Aorta (tissue), 5 donors: ENCODE data around the gene SPAG16. TPM values are rescaled to one million over a fixed set of nuclear protein-coding genes. Genes with fewer than 3 reads are reported as not detected.

Experiments used
- ATAC-seq: fragments of 200-7000 bp; cut with Tn5 transposase; one replicate; pipeline ENCODE4 v1.9.1; 2022; ENCODE audit warnings: moderate library complexity; ENCODE audit not compliant: low FRiP score
- DNase-seq, 2 donors: peaks; one replicate each; pipeline ENCODE4 v3.0.0-alpha.2; 2020
- H3K27ac ChIP-seq, 2 donors: one replicate each; pipeline ENCODE4 v1.5.1; 2013; ENCODE audit warnings: low read length in 2 of 2, mild to moderate bottlenecking in 2 of 2, moderate library complexity in 2 of 2, control low read depth in 1 of 2, inconsistent platforms in 1 of 2, low read depth in 1 of 2
- H3K27me3 ChIP-seq, 2 donors: one replicate each; pipeline ENCODE4 v1.6.1; 2013; ENCODE audit warnings: control low read depth in 1 of 2, low read length in 1 of 2, mild to moderate bottlenecking in 1 of 2, moderate library complexity in 1 of 2; ENCODE audit not compliant: insufficient read depth in 2 of 2, control insufficient read depth in 1 of 2
- H3K36me3 ChIP-seq, 2 donors: one replicate each; pipeline ENCODE4 v1.6.1; 2013; ENCODE audit warnings: control low read depth in 1 of 2, low read length in 1 of 2, mild to moderate bottlenecking in 1 of 2; ENCODE audit not compliant: insufficient read depth in 2 of 2, control insufficient read depth in 1 of 2
- H3K4me1 ChIP-seq, 2 donors: one replicate each; pipeline ENCODE4 v1.6.1; 2013; ENCODE audit warnings: low read length in 2 of 2, control low read depth in 1 of 2, mild to moderate bottlenecking in 1 of 2, moderate library complexity in 1 of 2; ENCODE audit not compliant: insufficient read depth in 2 of 2, control insufficient read depth in 1 of 2
- H3K4me3 ChIP-seq, 2 donors: one replicate each; pipeline ENCODE4 v1.5.1; 2013; ENCODE audit warnings: low read length in 2 of 2, control low read depth in 1 of 2, mild to moderate bottlenecking in 1 of 2
- H3K9me3 ChIP-seq: one replicate; pipeline ENCODE4 v1.6.1; 2013; ENCODE audit warnings: mild to moderate bottlenecking, low read length; ENCODE audit not compliant: control insufficient read depth
- WGBS, 2 donors: extraction: QIAGEN DNeasy Blood & Tissue Kit; methylation state at CpG; one replicate each; pipeline ENCODE4 v1.1.7; 2013; 5-methylcytosine and 5-hydroxymethylcytosine counted together
- intact Hi-C, 2 donors: fragments of 100-400 bp; cut with DNase I; formaldehyde crosslinking; loops; one replicate each; pipeline versions ENCODE4 v1.14.2 to v1.15.0; 2022
- microRNA-seq, 2 donors: library from miRNA; unstranded; fragments of <30 nt; microRNA quantifications; one replicate each; pipeline ENCODE4 v1.2.0, GENCODE V29; 2020
- polyA plus RNA-seq, 2 donors: library from polyadenylated mRNA; stranded (reverse); fragments of 200-250 nt; gene quantifications; one replicate each; pipeline ENCODE4 v1.2.3, GENCODE V29; 2013
- total RNA-seq, 2 donors: library from RNA; stranded (reverse); fragmentation: NEBNext Ultra II Directional; extraction: Animal tissue kit (Norgen Biotek cat#: 25700); gene quantifications; one replicate each; pipeline ENCODE4 v1.2.1, GENCODE V29; 2021
- donor health status: healthy with polysubstance abuse.
- donor health status: Bipolar disorder and iron deficiency.
- donor health status: DM: no; HTN: no; CAD: no.
- donor health status: DM: no; HTN: no; CAD: no.
- donor health status: DM: yes; HTN: yes; CAD: no.

SPAG16 gene
- total and polyA plus RNA-seq, 4 donors = 23.7 to 36.1 (median 24.4) TPM

DNA sequence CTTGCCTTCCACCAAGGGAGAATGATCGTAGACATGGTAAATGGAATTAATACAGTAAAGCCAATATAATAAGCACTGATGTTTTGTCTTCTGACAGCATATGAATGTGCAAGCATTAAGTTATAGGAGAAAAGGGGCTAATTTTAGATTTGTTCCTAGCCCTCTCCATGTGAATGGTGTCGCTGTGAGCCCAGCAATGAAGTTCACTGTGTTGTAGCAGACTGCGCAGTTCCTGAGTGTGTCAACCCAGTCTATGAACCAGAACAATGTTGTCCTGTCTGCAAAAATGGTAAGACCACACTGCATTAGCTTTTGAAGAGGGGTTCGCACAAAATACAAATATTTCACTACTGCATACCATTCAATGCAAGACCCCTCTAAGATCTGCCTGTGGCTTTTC is 1152.2 kb downstream of the SPAG16 start:
- no peaks in the 10 kb centered on the region for H3K27me3 ChIP-seq
- 92 to 93% methylated on average over 4 of the region's 4 CpGs for WGBS, 2 donors
- H3K4me1 ChIP-seq = no peaks in the 10 kb centered on the region
- no peaks in the 10 kb centered on the region for H3K9me3 ChIP-seq
- H3K36me3 ChIP-seq = no peaks in the 10 kb centered on the region
- no peak for DNase-seq
- H3K4me3 ChIP-seq = no peak overlapping the region
- H3K27ac ChIP-seq = no peak overlapping the region
- no peak for ATAC-seq
- intact Hi-C loops = no loop called here

GRCh38 chr2:214450118-214450894 is 1166.0 kb downstream of the SPAG16 start:
- Histone ChIP-seq H3K27ac (no peak overlapping the region), H3K9me3 (no peaks in the 10 kb centered on the region), H3K36me3 (no peaks in the 10 kb centered on the region), H3K27me3 (no peaks in the 10 kb centered on the region), H3K4me1 (no peaks in the 10 kb centered on the region), H3K4me3 (no peak overlapping the region)
- ATAC-seq (no peak), DNase-seq (no peak)
- intact Hi-C loops = no loop called here
- 84 to 87% methylated on average over 4 of the region's 4 CpGs for WGBS, 2 donors

DNA sequence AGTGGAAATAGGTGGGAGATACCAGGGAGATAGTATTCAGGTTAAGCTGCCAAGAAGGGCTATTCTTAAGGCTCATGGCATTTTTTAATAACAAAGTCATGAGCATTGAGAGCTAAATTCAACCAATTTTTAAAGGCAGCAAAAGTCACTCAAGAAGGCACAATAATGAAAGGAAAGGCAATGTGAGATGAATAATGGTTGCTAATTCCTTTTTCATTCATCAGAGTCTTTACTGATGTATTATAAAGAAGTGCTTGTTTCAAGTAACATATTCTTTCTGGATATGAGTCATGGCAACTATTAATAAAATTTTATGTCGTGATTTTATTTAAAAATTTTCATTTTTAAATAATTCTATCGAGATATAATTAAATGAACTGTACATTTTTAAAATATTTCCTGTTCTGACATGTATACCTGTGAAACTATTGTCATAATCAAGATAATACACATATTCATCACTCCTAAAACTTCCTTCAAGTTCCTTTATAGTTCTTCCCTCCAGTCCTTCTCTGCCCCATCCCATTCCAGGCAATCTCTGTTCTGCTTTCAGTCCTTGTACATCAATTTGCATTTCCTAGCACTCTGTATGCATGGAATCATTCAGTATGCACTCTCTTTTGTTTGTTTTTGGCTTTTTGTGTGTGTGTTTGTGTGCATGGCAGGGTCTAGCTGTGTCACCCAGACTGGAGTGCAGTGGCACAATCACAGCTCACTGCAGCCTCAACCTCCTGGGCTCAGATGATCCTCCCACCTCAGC is 1167.4 kb downstream of the SPAG16 start:
- Histone ChIP-seq H3K27ac (no peak overlapping the region), H3K27me3 (no peaks in the 10 kb centered on the region), H3K9me3 (no peaks in the 10 kb centered on the region), H3K4me1 (no peaks in the 10 kb centered on the region), H3K4me3 (no peak overlapping the region), H3K36me3 (no peaks in the 10 kb centered on the region)
- no peak for ATAC-seq
- intact Hi-C loops = no loop called here
- DNase-seq = no peak
- 69 to 73% methylated on average over 2 of the region's 2 CpGs for WGBS, 2 donors

Small RNA genes within 50 kb of the gene (microRNA-seq; reads per million reads assigned to microRNA genes)
- gene MIR4438 = 0 reads per million in 2 donors

Other genes starting within 250 kb of the SPAG16 start
- gene IKZF2, start 132.9 kb upstream of the SPAG16 start, total RNA-seq = 10 to 100 TPM in 1 of 2 donors, 1 to 10 TPM in 1; 9.9 to 17.1 TPM
- gene IKZF2, start 132.9 kb upstream of the SPAG16 start, polyA plus RNA-seq = 1 to 10 TPM in 1 of 2 donors, under 1 TPM in 1; 0.63 to 1.4 TPM